Smooth muscle cell (in vitro differentiated cells): ENCODE results near the gene ERICH6. TPM values are rescaled to one million over a fixed set of nuclear protein-coding genes. Genes with fewer than 3 reads are reported as not detected.

Experiments
- DNase-seq: peaks from one replicate; lab custom pipeline; 2025; ENCODE audit not compliant: unreplicated experiment; lab: John Stamatoyannopoulos, UW
- H2AFZ ChIP-seq: fragments of 200-600 bp; sonication (generic); 2 replicates; pipeline ENCODE4 v1.6.0; 2016; ENCODE audit warnings: antibody characterized with exemption, low read depth, mild to moderate bottlenecking
- H3F3A ChIP-seq: fragments of 200-600 bp; sonication (generic); 2 replicates; pipeline ENCODE4 v1.6.0; 2017; ENCODE audit warnings: antibody characterized with exemption, low read depth
- H3K27ac ChIP-seq: fragments of 200-600 bp; sonication (generic); 2 replicates; pipeline ENCODE4 v1.5.1; 2016; ENCODE audit warnings: low read depth, mild to moderate bottlenecking
- H3K27me3 ChIP-seq: fragments of 200-600 bp; sonication (generic); 2 replicates; pipeline ENCODE4 v1.6.1; 2016; ENCODE audit warnings: low read depth, mild to moderate bottlenecking
- H3K36me3 ChIP-seq: fragments of 200-600 bp; sonication (generic); 2 replicates; pipeline ENCODE4 v1.5.1; 2016; ENCODE audit warnings: low read depth
- H3K4me1 ChIP-seq: fragments of 200-600 bp; sonication (generic); 2 replicates; pipeline ENCODE4 v1.5.1; 2016; ENCODE audit warnings: low read depth
- H3K4me2 ChIP-seq: fragments of 200-600 bp; sonication (generic); 2 replicates; pipeline ENCODE4 v1.6.0; 2016; ENCODE audit warnings: mild to moderate bottlenecking
- H3K4me3 ChIP-seq: fragments of 200-600 bp; sonication (generic); 2 replicates; pipeline ENCODE4 v1.5.1; 2016; ENCODE audit warnings: mild to moderate bottlenecking
- H3K79me2 ChIP-seq: fragments of 200-600 bp; sonication (generic); 2 replicates; pipeline ENCODE4 v1.6.0; 2016; ENCODE audit warnings: low read depth, mild to moderate bottlenecking
- H3K9ac ChIP-seq: fragments of 200-600 bp; sonication (generic); 2 replicates; pipeline ENCODE4 v1.6.0; 2016; ENCODE audit warnings: low read depth
- H3K9me3 ChIP-seq: fragments of 200-600 bp; sonication (generic); replicated peaks from 2 replicates; pipeline ENCODE4 v1.5.1; 2016; ENCODE audit warnings: low read depth
- H4K20me1 ChIP-seq: fragments of 200-600 bp; sonication (generic); 2 replicates; pipeline ENCODE4 v1.6.0; 2016; ENCODE audit warnings: low read depth
- WGBS: methylation state at CpG from one replicate; pipeline ENCODE4 v1.1.7; 2016; ENCODE audit warnings: low lambda C conversion rate; 5-methylcytosine and 5-hydroxymethylcytosine counted together
- polyA plus RNA-seq: library from polyadenylated mRNA; unstranded; fragments of >200 nt; fragmentation: Nextera tagmentation; extraction: Ambion mirVana; gene quantifications from 2 replicates; pipeline ENCODE4 v1.2.1, GENCODE V29; 2016
- total RNA-seq: library from RNA; depleted of rRNA; stranded (reverse); fragments of >200 nt; gene quantifications from 2 replicates; pipeline ENCODE4 v1.2.3, GENCODE V29; 2014
- TF ChIP-seq, protein P1 (sequence below): fragments of 200-600 bp; sonication (generic); IDR thresholded peaks from 2 replicates; pipeline ENCODE4 v1.5.1; 2017; ENCODE audit warnings: borderline replicate concordance, mild to moderate bottlenecking, antibody characterized with exemption; ENCODE audit not compliant: insufficient read depth, poor library complexity, severe bottlenecking

Gene ERICH6
- total and polyA plus RNA-seq, 2 experiments from 2014 or later: 0.38 TPM; not detected in 1

DNA sequence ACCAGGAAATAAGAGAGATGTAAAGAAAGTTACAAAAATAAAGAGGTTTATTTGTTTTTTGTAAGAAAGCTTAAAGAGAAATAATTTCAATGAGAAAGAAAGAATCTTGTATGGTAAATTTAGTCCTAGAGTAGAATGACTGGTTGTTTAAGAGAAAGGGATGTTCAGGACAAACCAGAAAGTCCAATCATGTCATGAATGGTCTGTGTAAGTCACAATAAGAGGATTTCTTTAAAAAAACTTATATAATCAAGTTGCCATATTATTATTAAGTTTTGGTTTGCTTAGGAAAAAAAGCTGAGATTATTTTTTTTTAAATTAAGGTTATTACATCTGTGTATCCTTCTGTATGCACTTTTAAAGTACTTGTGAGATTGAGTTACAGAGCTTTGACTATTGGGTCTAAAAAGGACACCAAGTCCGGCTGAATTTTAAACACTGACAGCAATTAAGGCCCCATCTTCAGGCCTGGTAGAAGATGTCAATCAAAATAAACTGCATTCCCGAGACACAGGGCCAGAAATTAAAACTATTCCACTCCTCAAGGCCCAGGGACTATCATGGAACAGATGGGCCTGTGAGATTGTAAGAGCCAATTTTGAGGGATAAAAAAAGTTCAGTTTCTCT is 12.2 kb downstream of the ERICH6 start:
- no peak overlapping the region for H2AFZ ChIP-seq
- H3K4me1 ChIP-seq: no peaks in the 10 kb centered on the region
- H4K20me1 ChIP-seq: no peaks in the 10 kb centered on the region
- H3K27me3 ChIP-seq: no peaks in the 10 kb centered on the region
- no peaks in the 10 kb centered on the region for H3K79me2 ChIP-seq
- 76% methylated on average over 2 of the region's 2 CpGs for WGBS
- DNase-seq: no peak
- peaks cover 11% of the 10 kb centered on the region for H3K9me3 ChIP-seq
- no peaks in the 10 kb centered on the region for H3F3A ChIP-seq
- no peak overlapping the region for H3K4me3 ChIP-seq
- no peak overlapping the region for H3K9ac ChIP-seq
- TF ChIP-seq, protein P1, sequence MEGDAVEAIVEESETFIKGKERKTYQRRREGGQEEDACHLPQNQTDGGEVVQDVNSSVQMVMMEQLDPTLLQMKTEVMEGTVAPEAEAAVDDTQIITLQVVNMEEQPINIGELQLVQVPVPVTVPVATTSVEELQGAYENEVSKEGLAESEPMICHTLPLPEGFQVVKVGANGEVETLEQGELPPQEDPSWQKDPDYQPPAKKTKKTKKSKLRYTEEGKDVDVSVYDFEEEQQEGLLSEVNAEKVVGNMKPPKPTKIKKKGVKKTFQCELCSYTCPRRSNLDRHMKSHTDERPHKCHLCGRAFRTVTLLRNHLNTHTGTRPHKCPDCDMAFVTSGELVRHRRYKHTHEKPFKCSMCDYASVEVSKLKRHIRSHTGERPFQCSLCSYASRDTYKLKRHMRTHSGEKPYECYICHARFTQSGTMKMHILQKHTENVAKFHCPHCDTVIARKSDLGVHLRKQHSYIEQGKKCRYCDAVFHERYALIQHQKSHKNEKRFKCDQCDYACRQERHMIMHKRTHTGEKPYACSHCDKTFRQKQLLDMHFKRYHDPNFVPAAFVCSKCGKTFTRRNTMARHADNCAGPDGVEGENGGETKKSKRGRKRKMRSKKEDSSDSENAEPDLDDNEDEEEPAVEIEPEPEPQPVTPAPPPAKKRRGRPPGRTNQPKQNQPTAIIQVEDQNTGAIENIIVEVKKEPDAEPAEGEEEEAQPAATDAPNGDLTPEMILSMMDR: no peak
- no peak overlapping the region for H3K27ac ChIP-seq
- H3K36me3 ChIP-seq: no peaks in the 10 kb centered on the region
- H3K4me2 ChIP-seq: no peak overlapping the region

DNA sequence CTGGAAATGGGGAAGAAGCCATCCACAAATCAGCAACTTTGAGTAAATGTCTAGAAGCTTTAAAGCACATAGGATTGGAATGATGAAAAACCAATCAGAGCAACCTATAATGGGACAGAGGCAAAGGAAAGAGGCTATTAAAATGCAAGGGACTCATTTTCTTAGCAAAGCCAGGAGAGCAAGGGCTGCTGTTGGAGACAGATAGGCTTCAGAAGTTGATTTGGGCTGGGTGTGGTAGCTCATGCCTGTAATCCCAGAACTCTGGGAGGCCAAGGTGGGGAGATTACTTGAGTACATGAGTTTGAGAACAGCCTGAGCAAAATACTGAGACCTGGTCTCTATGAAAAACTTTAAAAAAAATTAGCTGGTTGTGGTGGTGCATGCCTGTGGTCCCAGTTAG is 16.1 kb downstream of the ERICH6 start:
- H2AFZ ChIP-seq: no peak overlapping the region
- no peaks in the 10 kb centered on the region for H3K9me3 ChIP-seq
- no peaks in the 10 kb centered on the region for H3K36me3 ChIP-seq
- no peak overlapping the region for H3K27ac ChIP-seq
- H3K79me2 ChIP-seq: no peaks in the 10 kb centered on the region
- H3K4me3 ChIP-seq: no peak overlapping the region
- H3F3A ChIP-seq: no peaks in the 10 kb centered on the region
- TF ChIP-seq, protein P1: no peak
- DNase-seq: no peak
- no peak overlapping the region for H3K9ac ChIP-seq
- H3K27me3 ChIP-seq: no peaks in the 10 kb centered on the region
- H3K4me2 ChIP-seq: no peak overlapping the region
- H4K20me1 ChIP-seq: no peaks in the 10 kb centered on the region
- H3K4me1 ChIP-seq: no peaks in the 10 kb centered on the region

- no peaks in the 10 kb centered on the region for H3K9me3 ChIP-seq
- no peaks in the 10 kb centered on the region for H3K27me3 ChIP-seq
- H3K4me3 ChIP-seq: no peak overlapping the region
- no peak overlapping the region for H2AFZ ChIP-seq
- no peaks in the 10 kb centered on the region for H3K4me1 ChIP-seq
- H3K9ac ChIP-seq: no peak overlapping the region
- no peaks in the 10 kb centered on the region for H4K20me1 ChIP-seq
- TF ChIP-seq, protein P1: no peak
- H3K36me3 ChIP-seq: no peaks in the 10 kb centered on the region
- H3K27ac ChIP-seq: no peak overlapping the region
- DNase-seq: no peak
- no peak overlapping the region for H3K4me2 ChIP-seq
- H3K79me2 ChIP-seq: no peaks in the 10 kb centered on the region
- H3F3A ChIP-seq: no peaks in the 10 kb centered on the region
Observed at GRCh38 chr3:150682824-150683223, 20.9 kb downstream of the ERICH6 start.

- Histone ChIP-seq H3K9me3 (no peaks in the 10 kb centered on the region), H3K9ac (no peak overlapping the region), H3F3A (no peaks in the 10 kb centered on the region), H3K27ac (no peak overlapping the region), H2AFZ (no peak overlapping the region), H3K4me1 (no peaks in the 10 kb centered on the region), H4K20me1 (no peaks in the 10 kb centered on the region), H3K27me3 (no peaks in the 10 kb centered on the region), H3K36me3 (no peaks in the 10 kb centered on the region), H3K4me3 (no peak overlapping the region), H3K4me2 (no peak overlapping the region), H3K79me2 (no peaks in the 10 kb centered on the region)
- DNase-seq: no peak
- 73% methylated on average over 1 of the region's 1 CpG for WGBS
- TF ChIP-seq, protein P1: no peak
Observed at GRCh38 chr3:150682279-150682678, 21.4 kb downstream of the ERICH6 start.
